HG02852 (cell line): ENCODE data around the gene ATP6V0A4.

Source experiments
- ATAC-seq: cut with Tn5 transposase; IDR thresholded peaks from one replicate; pipeline ENCODE4 v1.9.1; 2021; ENCODE audit warnings: mild to moderate bottlenecking, moderate library complexity; ENCODE audit not compliant: unreplicated experiment

ATP6V0A4 gene

GRCh38 chr7:138663725-138664710 is 134.0 kb downstream of the ATP6V0A4 start:
- no peak for ATAC-seq

GRCh38 chr7:138662991-138663320 is 135.0 kb downstream of the ATP6V0A4 start:
- no peak for ATAC-seq

DNA sequence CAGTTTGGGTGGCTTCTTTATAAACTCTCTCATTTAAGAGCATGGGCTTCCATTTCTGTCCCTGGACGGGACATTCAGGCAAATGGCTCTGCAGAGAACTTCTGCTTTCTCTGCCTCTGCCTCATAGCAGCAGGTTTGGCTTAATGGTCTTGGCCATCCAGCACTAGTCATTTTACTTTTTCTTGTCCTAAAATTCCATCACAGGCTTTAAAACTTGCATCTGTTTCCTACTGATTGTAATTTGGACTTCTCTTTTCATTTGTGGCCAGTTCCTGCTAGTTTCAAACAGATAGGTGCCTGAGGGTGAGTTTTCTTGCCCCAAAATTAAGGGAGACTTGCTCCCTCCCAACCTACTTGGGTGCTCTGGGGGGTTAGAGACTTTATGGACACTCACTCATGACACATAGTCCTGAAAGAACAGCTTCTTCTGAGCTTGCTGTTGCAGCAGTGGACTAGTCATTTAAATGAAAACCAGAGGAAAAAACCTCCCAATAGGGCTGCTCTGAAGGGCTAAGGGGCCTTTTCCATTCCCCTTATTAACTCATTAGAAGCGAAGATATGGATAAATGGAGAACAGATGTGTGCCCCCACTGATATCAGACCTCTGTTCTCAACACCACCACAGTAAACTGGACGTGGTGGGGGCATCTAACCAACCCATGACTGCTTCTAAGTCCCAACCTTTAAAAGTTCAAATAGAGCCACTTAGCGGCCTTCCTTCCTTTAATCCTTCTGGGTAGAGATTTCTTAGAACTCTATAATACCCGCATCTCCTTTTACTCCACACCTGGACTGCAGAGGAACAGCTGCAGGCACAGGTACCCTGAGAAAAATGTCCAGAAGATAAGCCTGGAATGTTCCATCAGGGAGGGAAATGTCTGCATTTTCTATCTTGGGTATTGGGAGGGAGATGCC is 135.7 kb downstream of the ATP6V0A4 start:
- no peak for ATAC-seq

DNA sequence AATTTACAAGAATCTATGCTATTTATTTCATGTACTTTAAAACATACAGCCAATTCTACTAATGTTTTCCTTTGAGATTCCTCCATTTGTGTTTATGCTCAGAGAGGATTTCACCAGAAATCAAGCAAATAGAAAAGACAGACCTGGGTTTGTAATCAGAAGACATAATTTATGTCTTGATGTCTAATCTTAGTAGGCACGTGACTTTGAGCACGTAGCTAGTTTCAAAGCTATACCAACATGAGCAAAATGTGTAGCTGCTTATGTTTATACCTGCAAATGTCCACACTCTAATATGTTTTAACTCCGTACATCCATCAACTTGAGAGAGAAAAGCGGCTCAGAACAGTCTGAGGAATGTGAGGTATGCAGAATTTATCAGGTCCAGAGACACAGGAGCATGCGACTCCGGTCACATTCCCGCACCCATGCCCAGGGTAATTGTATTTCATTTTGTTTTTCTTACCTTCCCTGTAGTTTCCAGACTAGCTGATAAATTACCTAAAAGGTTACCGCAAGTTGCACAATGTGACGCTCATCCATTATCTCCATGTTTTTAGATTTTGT is 136.8 kb downstream of the ATP6V0A4 start:
- no peak for ATAC-seq

DNA sequence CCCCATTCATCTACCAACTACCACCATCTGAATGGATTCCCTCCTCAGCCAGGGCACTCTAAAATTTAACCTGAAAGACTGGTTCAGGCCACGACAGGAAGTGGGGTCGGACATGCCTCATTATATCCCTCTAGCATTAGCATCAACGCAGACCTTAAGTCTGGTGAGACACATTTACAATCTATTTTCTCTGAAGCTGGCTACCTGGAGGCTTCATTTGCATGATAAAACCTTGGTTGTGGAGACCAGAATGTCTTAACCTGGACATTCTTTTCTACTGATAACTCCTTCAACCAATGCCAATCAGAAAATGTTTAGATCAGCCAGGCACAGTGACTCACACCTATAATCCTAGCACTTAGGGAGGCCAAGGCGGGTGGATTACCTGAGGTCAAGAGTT is 139.1 kb downstream of the ATP6V0A4 start:
- no peak for ATAC-seq

DNA sequence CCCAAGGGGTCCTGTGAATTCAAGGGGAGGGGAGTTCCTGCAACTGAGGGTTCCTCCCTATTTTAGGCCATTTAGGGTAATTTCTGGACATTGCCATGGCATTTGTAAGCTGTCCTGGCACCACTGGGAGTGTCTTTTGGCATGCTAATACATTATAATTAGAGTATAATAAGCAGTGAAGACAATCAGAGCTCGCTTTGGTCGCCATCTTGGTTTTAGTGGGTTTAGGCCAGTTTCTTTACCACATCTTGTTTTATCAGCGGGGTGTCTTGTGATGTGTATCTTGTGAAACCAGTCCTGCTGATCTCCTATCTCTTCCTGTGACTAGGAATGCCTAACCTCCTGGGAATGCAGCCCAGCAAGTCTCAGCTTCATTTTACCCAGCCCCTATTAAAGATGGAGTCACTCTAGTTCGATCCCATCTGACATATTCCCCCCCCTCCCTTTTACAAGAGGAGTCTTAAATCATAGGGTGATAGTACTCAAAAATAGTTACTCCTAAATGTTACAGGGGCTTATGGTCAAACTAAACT is 140.1 kb downstream of the ATP6V0A4 start:
- ATAC-seq = no peak

DNA sequence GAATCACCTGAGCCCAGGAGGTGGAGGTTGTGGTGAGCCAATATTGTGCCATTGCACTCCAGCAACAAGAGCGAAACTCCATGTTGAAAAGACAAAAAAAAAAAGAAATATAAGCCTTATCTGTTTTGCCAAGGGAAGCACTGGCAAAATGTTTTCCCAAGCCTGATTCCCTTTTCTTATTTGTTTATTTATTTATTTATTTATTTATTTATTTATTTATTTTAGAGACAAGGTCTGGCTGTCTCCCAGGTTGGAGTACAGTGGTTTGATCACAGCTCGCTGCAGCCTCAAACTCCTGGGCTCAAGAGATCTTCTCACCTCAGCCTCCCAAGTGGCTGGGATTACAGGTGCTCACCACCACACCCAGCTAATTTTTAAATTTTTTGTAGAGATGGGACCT is 141.0 kb downstream of the ATP6V0A4 start:
- ATAC-seq = no peak
